Hematopoietic multipotent progenitor cell treated with erythropoietin and hydrocortisone succinate and interleukin-3 and kit ligand, for 4 days (in vitro differentiated cells): Measurements from ENCODE around the gene CSDE1.
A peak's percentile ranks its signal among the peaks of the same experiment; 100 is the strongest.

Experiments used
- DNase-seq: peaks from one replicate; pipeline ENCODE4 v3.0.0-alpha.2; 2015

Gene CSDE1

GRCh38 chr1:114696810-114697209, 61.0 kb downstream of the CSDE1 start:
- no peak for DNase-seq

- DNase-seq: no peak
Measured at GRCh38 chr1:114695430-114696058, 62.2 kb downstream of the CSDE1 start, which contains the start of gene AMPD1. Gene AMPD1, minus strand, starts transcription at chr1:114695546. Its CDS starts 75 bp downstream, at chr1:114695471.

DNA sequence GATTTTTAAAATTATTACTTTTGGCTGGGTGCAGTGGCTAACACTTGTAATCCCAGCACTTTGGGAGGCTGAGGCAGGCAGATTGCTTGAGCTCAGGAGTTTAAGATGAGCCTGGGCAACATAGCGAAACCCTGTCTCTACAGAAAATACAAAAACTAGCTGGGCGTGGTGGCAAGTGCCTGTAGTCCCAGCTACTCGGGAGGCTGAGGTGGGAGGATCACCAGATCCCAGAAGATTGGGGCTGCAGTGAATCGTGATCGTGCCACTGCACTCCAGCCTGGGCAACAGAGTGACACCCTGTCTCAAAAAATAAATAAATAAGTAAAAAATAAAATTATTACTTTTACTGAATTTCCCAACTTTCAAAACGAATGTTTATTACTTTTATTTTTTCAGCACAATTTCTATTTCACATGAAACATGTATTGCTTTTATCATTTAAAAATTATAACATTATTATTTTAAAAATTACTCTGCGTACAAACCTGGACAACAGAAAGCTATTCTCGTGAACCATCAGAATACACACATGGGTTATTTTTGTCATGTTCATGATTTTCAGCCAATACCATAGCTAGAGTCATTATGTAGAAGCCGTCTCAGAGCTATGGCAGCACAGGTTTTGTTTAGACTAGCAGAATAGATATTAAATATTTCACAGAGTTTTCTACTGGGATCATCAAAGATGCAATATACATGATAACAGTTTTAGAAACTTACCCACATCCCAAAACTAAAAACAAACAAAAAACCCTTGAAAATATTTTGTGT, 63.1 kb downstream of the CSDE1 start:
- DNase-seq: no peak

DNA sequence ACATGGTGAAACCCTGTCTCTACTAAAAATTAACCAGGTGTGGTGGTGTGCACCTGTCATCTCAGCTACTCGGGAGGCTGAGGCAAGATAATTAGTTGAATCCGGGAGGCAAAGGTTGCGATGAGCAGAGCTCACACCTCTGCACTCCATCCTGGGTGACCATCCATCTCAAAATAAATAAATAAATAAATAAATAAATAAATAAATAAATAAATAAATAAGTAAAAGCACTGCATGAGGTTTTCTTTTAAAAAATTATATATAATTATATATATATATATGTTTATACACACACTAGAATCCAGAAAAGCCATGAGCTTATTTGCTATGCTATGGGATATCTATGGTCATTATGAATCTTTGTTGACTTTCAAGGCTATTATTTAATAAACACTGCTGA, 64.8 kb downstream of the CSDE1 start:
- DNase-seq: no peak

- no peak for DNase-seq
Measured at GRCh38 chr1:114691061-114691460, 66.7 kb downstream of the CSDE1 start.

DNA sequence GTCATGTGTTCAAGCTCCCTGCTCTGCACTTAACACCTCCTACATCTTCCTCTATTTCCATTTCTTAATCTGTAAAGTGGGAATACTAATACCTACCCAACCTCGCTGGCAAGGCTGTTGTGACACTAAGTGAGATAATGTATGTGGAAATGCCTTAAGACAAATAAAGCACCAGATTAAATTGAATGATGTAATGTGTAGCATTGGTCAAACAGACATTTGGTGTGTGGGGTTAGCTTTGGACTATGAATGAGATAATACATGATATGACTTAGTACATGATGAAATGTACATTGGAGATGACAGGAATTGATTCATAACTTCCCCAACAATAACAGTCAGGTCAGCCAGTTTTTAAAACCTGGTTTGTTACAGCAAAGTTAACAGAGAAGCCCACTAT, 67.6 kb downstream of the CSDE1 start:
- DNase-seq: peak; percentile 4

GRCh38 chr1:114688526-114688925, 69.3 kb downstream of the CSDE1 start:
- DNase-seq: no peak

GRCh38 chr1:114685851-114686250, 71.9 kb downstream of the CSDE1 start:
- DNase-seq: no peak

- no peak for DNase-seq
Measured at GRCh38 chr1:114677691-114678090, 80.1 kb downstream of the CSDE1 start.

- DNase-seq: no peak
Measured at GRCh38 chr1:114676115-114676514, 81.7 kb downstream of the CSDE1 start.

- DNase-seq: no peak
Measured at GRCh38 chr1:114671939-114672275, 85.9 kb downstream of the CSDE1 start.

DNA sequence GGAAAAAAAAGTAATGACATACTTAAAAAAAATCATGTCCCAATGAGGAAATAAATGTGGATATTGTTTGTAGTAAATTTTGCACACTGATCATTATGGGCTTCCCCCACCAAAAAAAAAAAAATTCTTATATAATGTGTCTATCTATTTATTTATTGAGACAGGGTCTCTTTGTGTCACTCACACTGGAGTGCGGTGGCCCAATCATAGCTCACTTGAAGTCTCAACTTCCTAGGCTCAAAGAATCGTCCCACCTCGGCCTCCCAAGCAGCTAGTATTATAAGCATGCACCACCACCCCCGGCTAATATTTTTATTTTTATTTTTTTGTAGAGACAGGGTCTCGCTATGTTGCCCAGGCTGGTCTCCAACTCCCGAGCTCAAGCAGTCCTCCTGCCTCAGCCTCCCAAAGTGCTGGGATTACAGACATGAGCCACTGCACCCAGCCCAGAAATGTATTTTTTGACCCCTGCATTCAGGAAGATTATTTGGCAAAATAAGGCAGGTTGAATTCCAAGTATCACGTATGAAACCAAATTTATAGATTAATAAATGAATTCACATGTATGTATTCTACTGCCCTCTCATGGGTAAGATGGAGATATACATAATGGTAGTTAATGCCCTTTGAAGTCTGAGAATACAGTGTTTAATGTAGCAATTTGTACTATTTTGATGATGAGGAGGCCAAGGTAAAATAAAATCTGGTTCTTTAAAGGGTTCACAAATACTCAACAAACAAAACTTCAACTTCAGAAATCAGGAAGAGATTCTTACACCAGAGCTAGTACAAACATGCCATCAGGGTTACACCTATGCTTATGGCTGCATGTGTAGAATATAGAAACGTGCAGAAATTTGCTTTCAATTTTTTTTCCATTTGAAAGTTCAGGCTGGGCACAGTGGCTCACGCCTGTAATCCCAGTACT, 86.5 kb downstream of the CSDE1 start:
- peak; percentile 65 for DNase-seq

DNA sequence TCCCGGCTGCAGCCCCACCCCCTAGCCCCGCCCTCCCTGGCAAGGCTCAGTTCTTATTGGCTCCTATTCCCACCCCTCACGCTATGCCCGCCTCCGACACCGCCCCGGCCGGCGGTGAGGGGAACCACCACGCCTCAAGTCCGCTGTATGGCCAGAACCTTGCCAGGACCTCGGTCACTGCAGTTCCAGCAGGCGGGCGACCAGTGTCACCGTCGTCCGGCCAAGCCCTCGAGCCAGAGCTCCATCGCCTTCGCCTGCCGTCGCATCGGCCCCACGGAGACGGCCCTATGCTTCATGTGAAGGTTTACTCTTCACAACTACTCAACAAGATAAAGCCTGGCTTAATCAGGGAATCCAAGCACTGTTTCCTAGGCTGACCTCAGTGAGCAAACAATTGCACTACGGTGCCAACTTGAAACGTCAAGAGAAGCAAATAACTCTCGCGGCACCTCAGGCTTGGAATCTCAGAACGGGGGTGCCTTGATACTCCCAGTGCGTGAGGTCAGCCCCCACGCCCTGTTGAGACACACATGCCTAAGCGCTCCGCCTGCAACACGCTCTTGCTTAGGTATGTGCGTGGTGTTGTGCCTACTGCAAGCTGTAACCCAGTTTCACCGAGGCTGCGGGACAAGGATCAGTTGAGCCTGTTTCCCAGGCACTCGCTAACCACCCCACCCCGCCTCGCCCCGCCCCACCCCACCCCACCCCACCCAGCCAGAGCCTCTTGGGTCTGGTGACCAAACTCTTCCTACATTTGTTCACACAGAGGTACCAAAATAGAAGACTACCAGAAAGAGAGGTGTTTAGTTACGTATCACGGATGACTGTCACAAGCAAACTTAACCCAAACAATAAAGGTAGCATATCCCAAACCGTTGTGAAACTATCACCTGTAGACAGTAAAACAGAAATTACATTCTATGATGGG, 87.4 kb downstream of the CSDE1 start:
- peak; percentile 90 for DNase-seq

DNA sequence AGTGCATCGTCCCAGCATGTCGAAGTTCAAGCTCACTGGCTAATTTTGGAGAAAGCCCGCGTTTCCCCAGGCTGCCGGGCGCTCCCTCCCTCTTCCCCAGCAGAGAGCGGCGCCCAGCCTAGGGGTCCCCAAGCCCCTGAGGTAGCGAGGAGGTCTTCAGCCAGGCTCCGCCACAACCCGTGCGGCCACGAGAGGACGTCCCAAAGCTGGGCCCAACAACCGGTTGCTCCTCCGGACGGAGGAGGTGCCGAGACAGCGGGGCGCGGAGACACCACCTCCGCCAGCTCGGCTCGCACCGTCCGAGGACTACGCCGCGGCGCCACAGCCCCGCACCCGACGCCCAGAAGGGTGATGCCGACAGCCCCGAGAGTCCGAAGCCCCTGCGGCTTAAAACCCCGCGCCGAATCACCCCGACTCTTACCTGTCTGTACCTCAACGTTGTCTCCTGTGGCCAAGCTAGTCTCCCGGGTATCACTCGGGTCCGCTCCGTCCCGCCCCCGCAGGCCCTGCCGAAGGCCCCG, 88.2 kb downstream of the CSDE1 start, which contains the start of gene DENND2C:
TSS of gene DENND2C (minus strand) at position 488 of the 521 bp plus-strand sequence. CDS start 44,065 bp downstream, outside the sequence.
- no peak for DNase-seq

DNA sequence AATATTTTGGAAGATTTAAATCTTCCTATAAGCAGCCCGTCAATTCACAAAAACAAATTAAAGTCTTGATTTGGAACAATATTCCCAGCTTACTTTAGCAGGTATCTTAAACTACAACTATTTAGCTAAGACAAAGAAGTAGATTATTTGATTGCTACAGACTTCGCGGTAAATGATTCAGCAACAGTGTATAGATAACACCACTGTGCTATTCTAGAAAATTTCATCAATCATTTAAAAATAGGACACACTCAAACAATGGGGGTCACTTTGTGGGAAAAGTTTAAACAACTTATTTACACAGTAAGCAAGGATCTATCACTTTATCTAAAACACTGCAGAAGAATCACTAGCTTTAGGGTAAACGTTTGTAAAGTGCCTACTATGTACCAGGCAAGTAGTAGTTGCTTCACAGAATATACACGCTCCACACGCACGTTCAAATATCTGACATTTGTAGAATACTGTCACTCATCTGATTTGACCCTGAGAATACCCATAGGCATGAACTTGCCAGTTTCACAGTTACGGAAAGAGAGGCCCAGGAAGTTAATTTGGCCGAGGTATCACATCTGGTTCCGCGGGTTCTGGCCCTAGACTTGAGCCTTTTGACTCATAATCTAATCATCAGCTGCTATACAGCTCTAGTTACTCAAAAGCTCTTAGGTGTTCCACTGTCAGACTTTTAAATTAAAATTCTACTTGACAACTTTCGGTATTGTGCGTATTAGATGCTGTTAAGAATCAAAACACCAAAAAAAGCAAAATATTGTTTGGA, 88.8 kb downstream of the CSDE1 start:
- DNase-seq: peak; percentile 7

DNA sequence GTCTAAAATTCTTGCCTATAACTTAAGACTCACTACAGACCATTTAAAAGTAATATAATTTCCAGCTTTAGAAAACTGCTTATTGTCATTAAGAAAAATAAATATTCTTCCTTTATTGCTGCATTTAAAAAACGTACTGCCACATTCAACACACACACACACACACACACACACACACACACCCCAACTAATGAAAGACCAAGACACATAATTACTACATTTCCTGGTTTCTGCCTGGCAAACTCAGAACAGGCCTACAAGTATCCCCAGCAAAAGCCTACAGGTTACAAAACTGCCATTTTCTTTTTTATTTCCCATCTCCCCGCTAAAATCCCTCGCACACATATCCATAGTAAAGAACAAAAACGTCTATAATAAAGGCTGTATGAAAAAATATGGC, 89.4 kb downstream of the CSDE1 start:
- DNase-seq: no peak

GRCh38 chr1:114666954-114667353, 90.8 kb downstream of the CSDE1 start:
- no peak for DNase-seq
